RWPE2 (cell line): ENCODE measurements around the gene IRGQ.

ENCODE experiments used
- ATAC-seq: fragments of 200-7000 bp; cut with Tn5 transposase; 3 replicates; pipeline ENCODE4 v1.9.1; 2021; ENCODE audit warnings: low read depth
- DNase-seq: peaks from one replicate; pipeline ENCODE4 v3.0.0-alpha.2; 2020; ENCODE audit warnings: low spot score
- H3K27ac ChIP-seq: fragments of 450-650 bp; 2 replicates; pipeline ENCODE4 v1.5.1; 2017; ENCODE audit warnings: mild to moderate bottlenecking; ENCODE audit not compliant: poor library complexity, severe bottlenecking
- H3K27me3 ChIP-seq: fragments of 250-450 bp; sonication (Bioruptor Pico); 2 replicates; pipeline ENCODE4 v1.5.1; 2021; ENCODE audit warnings: mild to moderate bottlenecking, moderate library complexity; ENCODE audit not compliant: insufficient read depth, poor library complexity, severe bottlenecking
- H3K36me3 ChIP-seq: fragments of 250-450 bp; sonication (Bioruptor Pico); 2 replicates; pipeline ENCODE4 v1.5.1; 2020; ENCODE audit warnings: low read depth, mild to moderate bottlenecking, moderate library complexity
- H3K4me1 ChIP-seq: fragments of 250-450 bp; sonication (Bioruptor Pico); 2 replicates; pipeline ENCODE4 v1.5.1; 2021; ENCODE audit warnings: mild to moderate bottlenecking, moderate library complexity; ENCODE audit not compliant: insufficient read depth, poor library complexity, severe bottlenecking
- H3K4me3 ChIP-seq: fragments of 250-450 bp; sonication (Bioruptor Pico); 2 replicates; pipeline ENCODE4 v1.5.1; 2021; ENCODE audit warnings: mild to moderate bottlenecking, moderate library complexity; ENCODE audit not compliant: severe bottlenecking
- H3K9me3 ChIP-seq: fragments of 250-450 bp; sonication (Bioruptor Pico); 2 replicates; pipeline ENCODE4 v1.5.1; 2021; ENCODE audit warnings: mild to moderate bottlenecking, moderate library complexity; ENCODE audit not compliant: severe bottlenecking
- TF ChIP-seq, protein P1 (sequence below): fragments of 450-650 bp; IDR thresholded peaks from one replicate; pipeline ENCODE4 v1.5.1; 2017; ENCODE audit warnings: mild to moderate bottlenecking, moderate library complexity; ENCODE audit not compliant: poor library complexity, severe bottlenecking

IRGQ gene

DNA sequence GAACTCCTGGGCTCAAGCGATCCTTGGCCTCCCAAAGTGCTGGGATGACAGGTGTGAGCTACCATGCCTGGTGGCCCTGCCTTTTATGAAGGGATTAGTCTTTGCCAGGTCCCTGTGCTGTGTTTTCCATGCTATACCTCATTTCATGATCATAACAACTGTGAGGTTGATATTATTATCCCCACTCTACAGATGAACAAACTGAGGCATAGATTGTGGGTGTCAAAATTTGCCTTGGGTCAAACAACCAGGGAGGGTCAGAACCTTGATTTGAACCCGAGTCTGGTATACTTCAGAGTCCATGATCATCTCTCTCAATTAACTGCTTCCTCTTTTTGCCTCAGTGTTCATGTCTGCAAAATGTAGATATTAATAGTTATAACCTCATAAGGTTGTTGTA is 13.4 kb downstream of the IRGQ start:
- Histone ChIP-seq H3K27ac (no peak overlapping the region), H3K27me3 (no peaks in the 10 kb centered on the region), H3K9me3 (no peaks in the 10 kb centered on the region), H3K4me1 (no peaks in the 10 kb centered on the region), H3K4me3 (no peak overlapping the region), H3K36me3 (no peaks in the 10 kb centered on the region)
- no peak for DNase-seq
- ATAC-seq: no peak
- TF ChIP-seq, protein P1, sequence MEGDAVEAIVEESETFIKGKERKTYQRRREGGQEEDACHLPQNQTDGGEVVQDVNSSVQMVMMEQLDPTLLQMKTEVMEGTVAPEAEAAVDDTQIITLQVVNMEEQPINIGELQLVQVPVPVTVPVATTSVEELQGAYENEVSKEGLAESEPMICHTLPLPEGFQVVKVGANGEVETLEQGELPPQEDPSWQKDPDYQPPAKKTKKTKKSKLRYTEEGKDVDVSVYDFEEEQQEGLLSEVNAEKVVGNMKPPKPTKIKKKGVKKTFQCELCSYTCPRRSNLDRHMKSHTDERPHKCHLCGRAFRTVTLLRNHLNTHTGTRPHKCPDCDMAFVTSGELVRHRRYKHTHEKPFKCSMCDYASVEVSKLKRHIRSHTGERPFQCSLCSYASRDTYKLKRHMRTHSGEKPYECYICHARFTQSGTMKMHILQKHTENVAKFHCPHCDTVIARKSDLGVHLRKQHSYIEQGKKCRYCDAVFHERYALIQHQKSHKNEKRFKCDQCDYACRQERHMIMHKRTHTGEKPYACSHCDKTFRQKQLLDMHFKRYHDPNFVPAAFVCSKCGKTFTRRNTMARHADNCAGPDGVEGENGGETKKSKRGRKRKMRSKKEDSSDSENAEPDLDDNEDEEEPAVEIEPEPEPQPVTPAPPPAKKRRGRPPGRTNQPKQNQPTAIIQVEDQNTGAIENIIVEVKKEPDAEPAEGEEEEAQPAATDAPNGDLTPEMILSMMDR: no peak

DNA sequence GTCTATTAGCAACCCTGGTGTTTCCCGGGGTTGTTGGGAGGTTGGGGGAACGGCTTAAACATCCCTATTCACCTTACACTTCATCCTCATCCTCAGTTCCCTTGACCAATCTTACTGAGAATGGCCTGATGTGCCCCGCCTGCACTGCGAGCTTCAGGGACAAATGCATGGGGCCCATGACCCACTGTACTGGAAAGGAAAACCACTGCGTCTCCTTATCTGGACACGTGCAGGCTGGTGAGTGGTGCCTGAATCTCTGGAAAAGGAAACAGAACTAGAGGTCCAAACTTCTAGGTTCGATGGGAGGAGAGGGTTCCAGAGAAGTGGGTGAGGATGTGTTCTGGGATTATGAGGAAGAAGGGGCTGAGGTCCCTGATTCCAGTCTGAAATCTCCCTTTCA is 14.5 kb downstream of the IRGQ start:
- no peak overlapping the region for H3K27ac ChIP-seq
- DNase-seq: no peak

DNA sequence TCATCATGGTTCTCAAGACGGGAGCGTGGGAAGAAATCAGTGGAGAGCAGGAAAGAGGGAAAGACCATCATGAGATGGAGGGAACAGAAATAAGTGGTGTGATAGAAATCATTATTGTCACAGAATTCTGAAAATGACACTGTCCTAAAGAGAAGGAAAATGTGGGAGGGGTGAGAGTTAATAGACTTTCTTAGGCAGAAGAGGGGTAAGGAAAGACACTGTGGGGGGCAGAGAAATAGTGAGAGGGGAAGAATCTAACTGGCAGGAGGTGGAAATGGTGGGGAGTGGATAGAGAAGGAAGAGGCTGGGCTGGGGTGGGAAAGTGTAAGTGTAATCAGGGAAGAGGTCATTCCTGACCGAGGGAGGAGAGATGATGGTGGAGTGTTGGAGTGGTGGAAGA is 17.1 kb downstream of the IRGQ start:
- no peak for ATAC-seq
- DNase-seq: no peak
- peaks cover 9% of the 10 kb centered on the region for H3K4me1 ChIP-seq
- H3K27ac ChIP-seq: no peak overlapping the region
- H3K36me3 ChIP-seq: peaks cover 4% of the 10 kb centered on the region
- H3K27me3 ChIP-seq: no peaks in the 10 kb centered on the region
- H3K9me3 ChIP-seq: no peaks in the 10 kb centered on the region
- H3K4me3 ChIP-seq: no peak overlapping the region
- TF ChIP-seq, protein P1: no peak

More for the DNA sequence above, 14.5 kb downstream of the IRGQ start:
- H3K4me1 ChIP-seq: peaks cover 1% of the 10 kb centered on the region
- no peak overlapping the region for H3K4me3 ChIP-seq
- no peaks in the 10 kb centered on the region for H3K36me3 ChIP-seq
- TF ChIP-seq, protein P1: no peak
- no peaks in the 10 kb centered on the region for H3K27me3 ChIP-seq
- H3K9me3 ChIP-seq: no peaks in the 10 kb centered on the region
- no peak for ATAC-seq

GRCh38 chr19:43575955-43576878 is 19.7 kb downstream of the IRGQ start:
- H3K36me3 ChIP-seq: peaks cover 16% of the 10 kb centered on the region
- no peaks in the 10 kb centered on the region for H3K9me3 ChIP-seq
- H3K27me3 ChIP-seq: no peaks in the 10 kb centered on the region
- no peak for DNase-seq
- H3K4me3 ChIP-seq: peak overlapping the region; percentile 65
- TF ChIP-seq, protein P1: no peak
- ATAC-seq: no peak
- H3K4me1 ChIP-seq: peaks cover 9% of the 10 kb centered on the region
- no peak overlapping the region for H3K27ac ChIP-seq
